GM23338 (cell line): ENCODE measurements around the gene CER1. TPM values are rescaled to one million over a fixed set of nuclear protein-coding genes. Genes with fewer than 3 reads are reported as not detected.

Experiments
- ATAC-seq: fragments of 200-7000 bp; cut with Tn5 transposase; 3 replicates; pipeline ENCODE4 v1.9.1; 2020
- DNase-seq: peaks from one replicate; pipeline ENCODE4 v3.0.0-alpha.2; 2015; ENCODE audit warnings: low spot score
- H2AFZ ChIP-seq: fragments of 200-600 bp; sonication (generic); 2 replicates; pipeline ENCODE4 v1.8.0; 2016; ENCODE audit warnings: antibody characterized with exemption, mild to moderate bottlenecking, moderate library complexity
- H3F3A ChIP-seq: fragments of 200-600 bp; sonication (generic); replicated peaks from 2 replicates; pipeline ENCODE4 v1.8.0; 2017; ENCODE audit warnings: antibody characterized with exemption, mixed run types, low read depth
- H3K27ac ChIP-seq: fragments of 200-600 bp; sonication (generic); 2 replicates; pipeline ENCODE4 v1.6.1; 2016; ENCODE audit warnings: low read depth
- H3K27me3 ChIP-seq: fragments of 200-600 bp; sonication (generic); 2 replicates; pipeline ENCODE4 v1.8.0; 2016; ENCODE audit warnings: mild to moderate bottlenecking, mixed run types, moderate library complexity; ENCODE audit not compliant: insufficient read depth
- H3K36me3 ChIP-seq: fragments of 200-600 bp; sonication (generic); 2 replicates; pipeline ENCODE4 v1.8.0; 2016; ENCODE audit warnings: mild to moderate bottlenecking; ENCODE audit not compliant: insufficient read depth
- H3K4me1 ChIP-seq: fragments of 200-600 bp; sonication (generic); 2 replicates; pipeline ENCODE4 v1.8.0; 2016; ENCODE audit warnings: mild to moderate bottlenecking, moderate library complexity; ENCODE audit not compliant: insufficient read depth
- H3K4me2 ChIP-seq: fragments of 200-600 bp; sonication (generic); 2 replicates; pipeline ENCODE4 v1.7.1; 2017; ENCODE audit warnings: mixed run types
- H3K4me3 ChIP-seq: fragments of 200-600 bp; sonication (generic); 2 replicates; pipeline ENCODE4 v1.6.1; 2016; ENCODE audit warnings: mixed run types
- H3K79me2 ChIP-seq: fragments of 200-600 bp; sonication (generic); replicated peaks from 2 replicates; pipeline ENCODE4 v1.8.0; 2017; ENCODE audit warnings: mild to moderate bottlenecking; ENCODE audit not compliant: insufficient read depth
- H3K9me2 ChIP-seq: fragments of 200-600 bp; sonication (generic); 2 replicates; pipeline ENCODE4 v1.8.0; 2017; ENCODE audit not compliant: insufficient read depth
- H4K20me1 ChIP-seq: fragments of 200-600 bp; sonication (generic); replicated peaks from 2 replicates; pipeline ENCODE4 v1.8.0; 2017; ENCODE audit warnings: mild to moderate bottlenecking; ENCODE audit not compliant: insufficient read depth
- H3K27ac Mint-ChIP-seq: 2 replicates; pipeline ENCODE4 v1.8.0; 2020; ENCODE audit warnings: inconsistent platforms, mild to moderate bottlenecking, moderate library complexity, mixed read lengths
- H3K27me3 Mint-ChIP-seq: 3 replicates; pipeline ENCODE4 v1.8.0; 2022; ENCODE audit warnings: low read depth, mild to moderate bottlenecking, moderate library complexity, mixed read lengths, inconsistent platforms; ENCODE audit not compliant: insufficient read depth, poor library complexity
- H3K36me3 Mint-ChIP-seq: 3 replicates; pipeline ENCODE4 v1.8.0; 2021; ENCODE audit warnings: low read depth, mild to moderate bottlenecking, inconsistent platforms, moderate library complexity, mixed read lengths
- H3K4me1 Mint-ChIP-seq: 3 replicates; pipeline ENCODE4 v1.8.0; 2020; ENCODE audit warnings: mild to moderate bottlenecking, inconsistent platforms, mixed read lengths
- H3K4me3 Mint-ChIP-seq: 3 replicates; pipeline ENCODE4 v1.8.0; 2021; ENCODE audit warnings: moderate library complexity, mild to moderate bottlenecking, inconsistent platforms, mixed read lengths
- H3K9me3 Mint-ChIP-seq: 3 replicates; pipeline ENCODE4 v1.8.0; 2020; ENCODE audit warnings: moderate library complexity, mild to moderate bottlenecking, inconsistent platforms, mixed read lengths
- CREB1 ChIP-seq: fragments of 250-450 bp; sonication (Bioruptor Pico); IDR thresholded peaks from 2 replicates; pipeline ENCODE4 v1.5.0; 2020; ENCODE audit warnings: low read depth, mild to moderate bottlenecking, moderate library complexity
- CTCF ChIP-seq, 2 experiments: fragments of 200-600 bp in 1 of 2; sonication (generic) in 1 of 2; conservative IDR thresholded peaks; 2 replicates each; pipeline versions ENCODE4 v1.5.1 to v1.6.1; 2016 to 2017; ENCODE audit warnings: antibody characterized with exemption in 2 of 2, low read depth in 2 of 2, mild to moderate bottlenecking in 2 of 2, moderate library complexity in 1 of 2
- EZH2 ChIP-seq: fragments of 200-600 bp; sonication (generic); IDR thresholded peaks from one replicate; pipeline ENCODE4 v1.8.0; 2017; ENCODE audit warnings: antibody characterized with exemption, mild to moderate bottlenecking, low read depth; ENCODE audit not compliant: unreplicated experiment
- EZH2phosphoT487 ChIP-seq: fragments of 200-600 bp; sonication (generic); IDR thresholded peaks from one replicate; pipeline ENCODE4 v1.8.1; 2018; ENCODE audit warnings: antibody characterized with exemption; ENCODE audit not compliant: unreplicated experiment
- JUNB ChIP-seq: IDR thresholded peaks from one replicate; pipeline ENCODE4 v1.6.1; 2016; ENCODE audit warnings: antibody characterized with exemption; ENCODE audit not compliant: unreplicated experiment
- POLR2AphosphoS5 ChIP-seq: IDR thresholded peaks from 2 replicates; pipeline ENCODE4 v1.6.1; 2016; ENCODE audit warnings: antibody characterized with exemption, low read depth
- ZNF114 ChIP-seq: fragments of 250-450 bp; sonication (Bioruptor Pico); IDR thresholded peaks from 2 replicates; pipeline ENCODE4 v1.5.0; 2020; ENCODE audit warnings: mild to moderate bottlenecking, moderate library complexity
- ZNF331 ChIP-seq: fragments of 250-450 bp; sonication (Bioruptor Pico); IDR thresholded peaks from 2 replicates; pipeline ENCODE4 v1.5.0; 2020; ENCODE audit warnings: low read depth, mild to moderate bottlenecking, moderate library complexity
- ZNF462 ChIP-seq: fragments of 250-450 bp; sonication (Bioruptor Pico); IDR thresholded peaks from 2 replicates; pipeline ENCODE4 v1.5.0; 2020; ENCODE audit warnings: mild to moderate bottlenecking, moderate library complexity
- polyA plus RNA-seq: library from polyadenylated mRNA; unstranded; fragments of >200 nt; fragmentation: Nextera tagmentation; extraction: Ambion mirVana; gene quantifications from 2 replicates; pipeline ENCODE4 v1.2.1, GENCODE V29; 2016
- total RNA-seq: library from RNA; depleted of rRNA; stranded (reverse); fragments of >200 nt; shearing (Covaris generic); gene quantifications from 2 replicates; pipeline ENCODE4 v1.2.3, GENCODE V29; 2014
- TF ChIP-seq, protein P1 (sequence below): IDR thresholded peaks from one replicate; pipeline ENCODE4 v1.6.1; 2018; ENCODE audit warnings: antibody characterized with exemption; ENCODE audit not compliant: unreplicated experiment

Gene CER1
- total and polyA plus RNA-seq, 2 experiments from 2014 or later = 0.73 to 4.4 TPM

DNA sequence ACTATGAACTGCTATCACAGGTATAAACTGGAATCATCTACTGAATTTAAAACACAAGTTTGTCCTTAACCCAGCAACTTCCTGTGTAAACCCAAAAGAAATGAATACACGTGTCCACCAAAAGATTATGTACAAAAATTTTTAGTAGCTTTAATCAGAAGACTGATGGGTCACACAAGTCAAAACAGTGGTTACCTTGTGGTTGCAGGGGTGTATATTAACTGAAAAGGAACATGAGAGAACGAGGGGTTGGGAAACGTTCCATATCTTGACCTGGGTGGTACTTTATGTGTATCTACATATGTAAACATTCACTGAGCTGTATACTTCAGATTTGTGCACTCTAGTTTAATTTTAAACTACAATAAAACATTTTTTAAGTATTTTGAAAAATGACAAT lies 47.9 kb downstream of the CER1 start:
- no peak overlapping the region for H3K27ac Mint-ChIP-seq
- TF ChIP-seq JUNB (no peak), ZNF114 (CRISPR knock-in tag) (no peak)
- H3K9me3 Mint-ChIP-seq = no peaks in the 10 kb centered on the region

DNA sequence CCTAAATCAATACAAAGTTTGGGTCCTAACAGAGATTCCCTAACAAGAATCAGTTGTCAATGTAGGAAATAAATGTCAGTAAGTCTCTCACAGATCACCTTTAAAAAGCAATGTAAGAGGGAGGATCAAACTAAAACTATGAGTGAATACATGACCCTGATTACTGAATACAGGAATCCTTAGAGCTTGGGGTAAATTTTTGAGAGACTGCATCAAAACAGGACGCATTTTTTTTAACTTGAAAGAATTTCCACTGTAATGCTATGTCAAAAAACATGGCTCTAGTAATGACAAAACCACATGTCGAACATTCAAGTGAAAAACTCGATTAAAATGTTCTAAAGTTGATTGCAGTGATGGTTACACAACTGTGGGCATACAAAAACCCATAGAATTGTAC lies 51.2 kb downstream of the CER1 start:
- Histone ChIP-seq H2AFZ (no peak overlapping the region), H3K4me2 (no peak overlapping the region), H3K36me3 (no peaks in the 10 kb centered on the region), H3K4me3 (no peak overlapping the region), H3F3A (no peaks in the 10 kb centered on the region), H3K27me3 (no peaks in the 10 kb centered on the region), H3K9me2 (no peaks in the 10 kb centered on the region), H3K4me1 (no peaks in the 10 kb centered on the region), H3K27ac (no peak overlapping the region), H3K79me2 (no peaks in the 10 kb centered on the region), H4K20me1 (no peaks in the 10 kb centered on the region)
- Mint-ChIP-seq H3K4me3 (no peak overlapping the region), H3K36me3 (no peaks in the 10 kb centered on the region; the same call in 2 of the 3 replicates), H3K9me3 (no peaks in the 10 kb centered on the region), H3K27ac (no peak overlapping the region), H3K27me3 (no peaks in the 10 kb centered on the region), H3K4me1 (no peaks in the 10 kb centered on the region)
- DNase-seq (no peak), ATAC-seq (no peak)
- TF ChIP-seq POLR2AphosphoS5 = no peak
- TF ChIP-seq EZH2phosphoT487 = no peak
- TF ChIP-seq ZNF462 = no peak
- no peak for TF ChIP-seq CREB1
- no peak for TF ChIP-seq CTCF (conservative IDR thresholded peaks at IDR 0.05; ENCODE audit: low read depth in 2 of 2)
- no peak for TF ChIP-seq ZNF331 (CRISPR knock-in tag)
- no peak for TF ChIP-seq JUNB
- no peak for TF ChIP-seq EZH2
- TF ChIP-seq, protein P1, sequence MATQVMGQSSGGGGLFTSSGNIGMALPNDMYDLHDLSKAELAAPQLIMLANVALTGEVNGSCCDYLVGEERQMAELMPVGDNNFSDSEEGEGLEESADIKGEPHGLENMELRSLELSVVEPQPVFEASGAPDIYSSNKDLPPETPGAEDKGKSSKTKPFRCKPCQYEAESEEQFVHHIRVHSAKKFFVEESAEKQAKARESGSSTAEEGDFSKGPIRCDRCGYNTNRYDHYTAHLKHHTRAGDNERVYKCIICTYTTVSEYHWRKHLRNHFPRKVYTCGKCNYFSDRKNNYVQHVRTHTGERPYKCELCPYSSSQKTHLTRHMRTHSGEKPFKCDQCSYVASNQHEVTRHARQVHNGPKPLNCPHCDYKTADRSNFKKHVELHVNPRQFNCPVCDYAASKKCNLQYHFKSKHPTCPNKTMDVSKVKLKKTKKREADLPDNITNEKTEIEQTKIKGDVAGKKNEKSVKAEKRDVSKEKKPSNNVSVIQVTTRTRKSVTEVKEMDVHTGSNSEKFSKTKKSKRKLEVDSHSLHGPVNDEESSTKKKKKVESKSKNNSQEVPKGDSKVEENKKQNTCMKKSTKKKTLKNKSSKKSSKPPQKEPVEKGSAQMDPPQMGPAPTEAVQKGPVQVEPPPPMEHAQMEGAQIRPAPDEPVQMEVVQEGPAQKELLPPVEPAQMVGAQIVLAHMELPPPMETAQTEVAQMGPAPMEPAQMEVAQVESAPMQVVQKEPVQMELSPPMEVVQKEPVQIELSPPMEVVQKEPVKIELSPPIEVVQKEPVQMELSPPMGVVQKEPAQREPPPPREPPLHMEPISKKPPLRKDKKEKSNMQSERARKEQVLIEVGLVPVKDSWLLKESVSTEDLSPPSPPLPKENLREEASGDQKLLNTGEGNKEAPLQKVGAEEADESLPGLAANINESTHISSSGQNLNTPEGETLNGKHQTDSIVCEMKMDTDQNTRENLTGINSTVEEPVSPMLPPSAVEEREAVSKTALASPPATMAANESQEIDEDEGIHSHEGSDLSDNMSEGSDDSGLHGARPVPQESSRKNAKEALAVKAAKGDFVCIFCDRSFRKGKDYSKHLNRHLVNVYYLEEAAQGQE = no peak

More for the DNA sequence above, 47.9 kb downstream of the CER1 start:
- H3K4me2 ChIP-seq = no peak overlapping the region
- no peaks in the 10 kb centered on the region for H3K79me2 ChIP-seq
- H3K4me3 ChIP-seq = no peak overlapping the region
- H3K27ac ChIP-seq = no peak overlapping the region
- H3K4me1 ChIP-seq = no peaks in the 10 kb centered on the region
- no peaks in the 10 kb centered on the region for H3K27me3 ChIP-seq
- no peaks in the 10 kb centered on the region for H3K36me3 ChIP-seq
- DNase-seq (no peak), ATAC-seq (no peak)
- no peak overlapping the region for H3K4me3 Mint-ChIP-seq
- no peaks in the 10 kb centered on the region for H3K9me2 ChIP-seq
- H3K27me3 Mint-ChIP-seq = no peaks in the 10 kb centered on the region
- H2AFZ ChIP-seq = no peak overlapping the region
- H3F3A ChIP-seq = no peaks in the 10 kb centered on the region
- no peaks in the 10 kb centered on the region; the same call in 2 of the 3 replicates for H3K36me3 Mint-ChIP-seq
- no peaks in the 10 kb centered on the region for H4K20me1 ChIP-seq
- H3K4me1 Mint-ChIP-seq = peaks cover 8% of the 10 kb centered on the region; the same call in 1 of the 3 replicates
